Activated CD4-positive, alpha-beta T cell treated with anti-CD3 and anti-CD28 coated beads for 36 hours (primary cell): ENCODE measurements around the gene COTL1. TPM values are rescaled to one million over a fixed set of nuclear protein-coding genes. Genes with fewer than 3 reads are reported as not detected.

Source experiments
- ATAC-seq: fragments of 200-7000 bp; cut with Tn5 transposase; one replicate; pipeline ENCODE4 v1.10.0; 2021; ENCODE audit warnings: mild to moderate bottlenecking, moderate library complexity
- CTCF ChIA-PET: fragments of 350-600 bp; sonication (Branson Sonifier 250); formaldehyde crosslinking; loops from one replicate; lab custom pipeline; 2021; ENCODE audit warnings: antibody characterized with exemption; lab: Charles Lee
- POLR2A ChIA-PET: fragments of 350-600 bp; sonication (Branson Sonifier 250); formaldehyde crosslinking; loops from one replicate; lab custom pipeline; 2021; ENCODE audit warnings: antibody characterized with exemption, inconsistent platforms; lab: Charles Lee
- DNase-seq: peaks from one replicate; pipeline ENCODE4 v3.0.0-alpha.2; 2020
- H3K27ac Mint-ChIP-seq: one replicate; pipeline ENCODE4 v1.8.0; 2021; ENCODE audit warnings: mixed read lengths
- H3K27me3 Mint-ChIP-seq: one replicate; pipeline ENCODE4 v1.8.0; 2021; ENCODE audit warnings: mixed read lengths
- H3K36me3 Mint-ChIP-seq: one replicate; pipeline ENCODE4 v1.8.0; 2021; ENCODE audit warnings: low read depth, mixed read lengths
- H3K4me1 Mint-ChIP-seq: one replicate; pipeline ENCODE4 v1.8.0; 2021; ENCODE audit warnings: mixed read lengths
- H3K4me3 Mint-ChIP-seq: one replicate; pipeline ENCODE4 v1.8.0; 2021; ENCODE audit warnings: mild to moderate bottlenecking, moderate library complexity, mixed read lengths
- H3K9me3 Mint-ChIP-seq: one replicate; pipeline ENCODE4 v1.8.0; 2021; ENCODE audit warnings: low read depth, mixed read lengths
- intact Hi-C, 2 experiments: fragments of 100-400 bp; cut with DNase I in 1 of 2; cut with micrococcal nuclease in 1 of 2; formaldehyde crosslinking; loops; one replicate each; pipeline versions ENCODE4 v1.14.2 to v1.15.1; 2022 to 2024; cut with DNase I, micrococcal nuclease
- total RNA-seq, 2 experiments: library from RNA; stranded (reverse); gene quantifications; one replicate each; pipeline ENCODE4 v1.2.3, GENCODE V29; 2021

Gene COTL1
- total RNA-seq, 2 experiments from 2014 or later = 353 to 384 TPM

- DNase-seq (no peak), ATAC-seq (no peak)
- Mint-ChIP-seq H3K4me3 (no peak overlapping the region), H3K4me1 (peaks cover 49% of the 10 kb centered on the region), H3K27me3 (no peaks in the 10 kb centered on the region), H3K9me3 (no peaks in the 10 kb centered on the region), H3K27ac (peak overlapping the region; percentile 51), H3K36me3 (peaks cover 54% of the 10 kb centered on the region)
- ChIA-PET CTCF (interaction anchor here (2.2 kb wide), 1 partner anchor 15 kb away, joined by 7 read pairs; no protein-coding TSS in a partner anchor), POLR2A (no interaction called here)
- intact Hi-C loops = no loop called here
Measured at GRCh38 chr16:84656649-84657048, 38.8 kb upstream of the COTL1 start.

GRCh38 chr16:84654998-84655397 lies 37.1 kb upstream of the COTL1 start:
- ChIA-PET POLR2A (no interaction called here), CTCF (no interaction called here)
- DNase-seq (no peak), ATAC-seq (no peak)
- H3K4me1 Mint-ChIP-seq = peaks cover 66% of the 10 kb centered on the region
- H3K4me3 Mint-ChIP-seq = no peak overlapping the region
- H3K9me3 Mint-ChIP-seq = no peaks in the 10 kb centered on the region
- intact Hi-C loops = no loop called here
- no peak overlapping the region for H3K27ac Mint-ChIP-seq
- H3K36me3 Mint-ChIP-seq = peaks cover 60% of the 10 kb centered on the region
- no peaks in the 10 kb centered on the region for H3K27me3 Mint-ChIP-seq

- ATAC-seq (no peak), DNase-seq (no peak)
- POLR2A ChIA-PET = no interaction called here
- intact Hi-C loops = no loop called here
- CTCF ChIA-PET = interaction anchor here (0.6 to 1.8 kb wide), 4 partner anchors 18 to 78 kb away, joined by 3 to 10 read pairs (median 6); no protein-coding TSS in a partner anchor
- Mint-ChIP-seq H3K27ac (no peak overlapping the region), H3K9me3 (no peaks in the 10 kb centered on the region), H3K4me1 (peaks cover 72% of the 10 kb centered on the region), H3K4me3 (no peak overlapping the region), H3K36me3 (peaks cover 56% of the 10 kb centered on the region), H3K27me3 (no peaks in the 10 kb centered on the region)
Measured at GRCh38 chr16:84654238-84654637, 36.4 kb upstream of the COTL1 start.

- ChIA-PET CTCF (interaction anchor here (0.6 to 1.8 kb wide), 6 partner anchors 8 to 384 kb away, joined by 3 to 8 read pairs (median 4); no protein-coding TSS in a partner anchor), POLR2A (interaction anchor here (0.6 kb wide), 1 partner anchor 84 kb away, joined by 5 read pairs; no protein-coding TSS in a partner anchor)
- no peak for ATAC-seq
- peaks cover 71% of the 10 kb centered on the region for H3K4me1 Mint-ChIP-seq
- peak overlapping the region; percentile 28 for H3K27ac Mint-ChIP-seq
- intact Hi-C loops = no loop called here
- DNase-seq = peak; percentile 30
- H3K9me3 Mint-ChIP-seq = no peaks in the 10 kb centered on the region
- no peaks in the 10 kb centered on the region for H3K27me3 Mint-ChIP-seq
- peaks cover 41% of the 10 kb centered on the region for H3K36me3 Mint-ChIP-seq
- peak overlapping the region; percentile 20 for H3K4me3 Mint-ChIP-seq
Measured at GRCh38 chr16:84652566-84652965, 34.7 kb upstream of the COTL1 start.

GRCh38 chr16:84650062-84650991 lies 32.4 kb upstream of the COTL1 start:
- ChIA-PET POLR2A (no interaction called here), CTCF (interaction anchor here (1.0 to 3.1 kb wide), 3 partner anchors 9 to 86 kb away, joined by 4 to 7 read pairs (median 4); no protein-coding TSS in a partner anchor)
- H3K4me1 Mint-ChIP-seq = peaks cover 60% of the 10 kb centered on the region
- intact Hi-C loops = no loop called here
- DNase-seq = no peak
- H3K27ac Mint-ChIP-seq = peak overlapping the region; percentile 11
- H3K4me3 Mint-ChIP-seq = peak overlapping the region; percentile 75
- H3K27me3 Mint-ChIP-seq = no peaks in the 10 kb centered on the region
- H3K36me3 Mint-ChIP-seq = peaks cover 30% of the 10 kb centered on the region
- no peaks in the 10 kb centered on the region for H3K9me3 Mint-ChIP-seq
- ATAC-seq = no peak

GRCh38 chr16:84649511-84649861 lies 31.6 kb upstream of the COTL1 start:
- CTCF ChIA-PET = interaction anchor here (1.1 to 3.1 kb wide), 2 partner anchors 76 to 87 kb away, joined by 4 to 7 read pairs; no protein-coding TSS in a partner anchor

GRCh38 chr16:84648595-84649510 lies 31.0 kb upstream of the COTL1 start:
- DNase-seq = peak; percentile 63
- peak overlapping the region; percentile 71 for H3K27ac Mint-ChIP-seq
- peaks cover 48% of the 10 kb centered on the region for H3K4me1 Mint-ChIP-seq
- no peaks in the 10 kb centered on the region for H3K9me3 Mint-ChIP-seq
- POLR2A ChIA-PET = interaction anchor here (0.6 kb wide), 1 partner anchor 71 kb away, joined by 3 read pairs; no protein-coding TSS in a partner anchor
- CTCF ChIA-PET = interaction anchor here (0.6 to 3.1 kb wide), 2 partner anchors 77 to 364 kb away, joined by 5 to 7 read pairs; no protein-coding TSS in a partner anchor
- H3K27me3 Mint-ChIP-seq = no peaks in the 10 kb centered on the region
- intact Hi-C loops = loop anchor here in 1 of 2 experiments (1.0 to 2.0 kb wide), 4 partner anchors 30 to 145 kb away; partner anchors contain the start of genes COTL1, MEAK7 and USP10
- H3K36me3 Mint-ChIP-seq = peaks cover 30% of the 10 kb centered on the region
- peak overlapping the region; percentile 75 for H3K4me3 Mint-ChIP-seq
- peak; percentile 57 for ATAC-seq

More at GRCh38 chr16:84649511-84649861, 31.6 kb upstream of the COTL1 start:
- peaks cover 54% of the 10 kb centered on the region for H3K4me1 Mint-ChIP-seq
- H3K27ac Mint-ChIP-seq = peak overlapping the region; percentile 71
- POLR2A ChIA-PET = interaction anchor here (0.6 kb wide), 1 partner anchor 71 kb away, joined by 3 read pairs; no protein-coding TSS in a partner anchor
- intact Hi-C loops = loop anchor here in 1 of 2 experiments (2.0 kb wide), 1 partner anchor 31 kb away; the partner anchor contains the start of gene COTL1
- no peaks in the 10 kb centered on the region for H3K9me3 Mint-ChIP-seq
- no peaks in the 10 kb centered on the region for H3K27me3 Mint-ChIP-seq
- DNase-seq = no peak
- H3K4me3 Mint-ChIP-seq = peak overlapping the region; percentile 75
- H3K36me3 Mint-ChIP-seq = peaks cover 30% of the 10 kb centered on the region
- no peak for ATAC-seq

- H3K9me3 Mint-ChIP-seq = no peaks in the 10 kb centered on the region
- peak within 1 kb of the TSS; percentile 76 for H3K4me3 Mint-ChIP-seq
- no peaks in the 10 kb centered on the region for H3K27me3 Mint-ChIP-seq
- CTCF ChIA-PET = interaction anchor here (0.5 to 3.1 kb wide), 4 partner anchors 48 to 365 kb away, joined by 3 to 7 read pairs (median 4); no protein-coding TSS in a partner anchor
- peaks cover 43% of the 10 kb centered on the region for H3K4me1 Mint-ChIP-seq
- DNase-seq = peak; percentile 79
- ATAC-seq = peak; percentile 85
- H3K27ac Mint-ChIP-seq = peak within 1 kb of the TSS; percentile 80
- POLR2A ChIA-PET = no interaction called here
- H3K36me3 Mint-ChIP-seq = peaks cover 27% of the 10 kb centered on the region
- intact Hi-C loops = loop anchor here in 1 of 2 experiments (1.0 to 2.0 kb wide), 4 partner anchors 29 to 144 kb away; partner anchors contain the start of genes COTL1, MEAK7 and USP10
Measured at GRCh38 chr16:84647828-84648594, 30.1 kb upstream of the COTL1 start, which contains the start of gene KLHL36. TSS of gene KLHL36 (plus strand) at chr16:84648511. CDS start at chr16:84650868, 2,357 bp downstream.

GRCh38 chr16:84643674-84644073 lies 25.8 kb upstream of the COTL1 start:
- Mint-ChIP-seq H3K27ac (no peak overlapping the region), H3K4me1 (peaks cover 36% of the 10 kb centered on the region)
- intact Hi-C loops = no loop called here

GRCh38 chr16:84643180-84643583 lies 25.3 kb upstream of the COTL1 start:
- ChIA-PET CTCF (interaction anchor here (1.4 to 1.9 kb wide), 2 partner anchors 21 to 132 kb away, joined by 3 to 5 read pairs; no protein-coding TSS in a partner anchor), POLR2A (no interaction called here)
- intact Hi-C loops = no loop called here

More at GRCh38 chr16:84643674-84644073, 25.8 kb upstream of the COTL1 start:
- Mint-ChIP-seq H3K36me3 (no peaks in the 10 kb centered on the region), H3K27me3 (no peaks in the 10 kb centered on the region), H3K4me3 (no peak overlapping the region), H3K9me3 (peaks cover 6% of the 10 kb centered on the region)
- ATAC-seq (no peak), DNase-seq (no peak)
- CTCF ChIA-PET = interaction anchor here (1.4 to 1.9 kb wide), 2 partner anchors 21 to 133 kb away, joined by 3 to 5 read pairs; no protein-coding TSS in a partner anchor
- POLR2A ChIA-PET = no interaction called here

More at GRCh38 chr16:84643180-84643583, 25.3 kb upstream of the COTL1 start:
- DNase-seq = no peak
- no peak for ATAC-seq
- Mint-ChIP-seq H3K9me3 (peaks cover 6% of the 10 kb centered on the region), H3K4me3 (no peak overlapping the region), H3K27ac (no peak overlapping the region), H3K4me1 (peaks cover 39% of the 10 kb centered on the region), H3K36me3 (no peaks in the 10 kb centered on the region), H3K27me3 (no peaks in the 10 kb centered on the region)
